Heart left ventricle (tissue), 13 donors: Measurements from ENCODE around the gene RNF126.

ENCODE experiments used
- POLR2A ChIP-seq, 2 donors: fragments of 450-650 bp; IDR thresholded peaks; one replicate each; pipeline ENCODE4 v1.6.1; 2017; ENCODE audit warnings: antibody characterized with exemption in 2 of 2, mild to moderate bottlenecking in 2 of 2, moderate library complexity in 2 of 2
- TF ChIP-seq, protein P1 (sequence below), 12 donors: fragments of 200-600 bp; sonication (generic) in 4 of 12; IDR thresholded peaks; one replicate each; pipeline versions ENCODE4 v1.5.0 to v1.8.0; 2018 to 2022; ENCODE audit warnings: antibody characterized with exemption in 12 of 12, mild to moderate bottlenecking in 5 of 12
- donor health status: ischemic (EF 13 %, LVEDD 7.1; RV severe dilation, severe dysfunction).
- donor health status: DM: no; HTN: yes; CAD: no.
- donor health status: DM: no; HTN: no; CAD: no.
- donor health status: ischemic (EF 25% LVEDD 6.9; RV normal size, moderate dysfunction).
- donor health status: ischemic (EF 25% LVEDD 5.7; RV mildly dilated, moderate dysfunction).
- donor health status: ischemic (EF 35%, LVEDD 5.7; RV mildly dilated, moderate dysfunction).
- donor health status: nonischemic (EF 11% LVEDD 7.7; RV severe dilation, severe dysfunction).
- donor health status: DM: yes; HTN: yes; CAD: no.
- donor health status: PGD.
- donor health status: ischemic (EF 29% LVEDD 5.4; RV normal size, mild dysfunction).
- donor health status: nonischemic (EF 23%, LVEDD 6.1; RV moderate dilation, normal function).

- TF ChIP-seq, protein P1, sequence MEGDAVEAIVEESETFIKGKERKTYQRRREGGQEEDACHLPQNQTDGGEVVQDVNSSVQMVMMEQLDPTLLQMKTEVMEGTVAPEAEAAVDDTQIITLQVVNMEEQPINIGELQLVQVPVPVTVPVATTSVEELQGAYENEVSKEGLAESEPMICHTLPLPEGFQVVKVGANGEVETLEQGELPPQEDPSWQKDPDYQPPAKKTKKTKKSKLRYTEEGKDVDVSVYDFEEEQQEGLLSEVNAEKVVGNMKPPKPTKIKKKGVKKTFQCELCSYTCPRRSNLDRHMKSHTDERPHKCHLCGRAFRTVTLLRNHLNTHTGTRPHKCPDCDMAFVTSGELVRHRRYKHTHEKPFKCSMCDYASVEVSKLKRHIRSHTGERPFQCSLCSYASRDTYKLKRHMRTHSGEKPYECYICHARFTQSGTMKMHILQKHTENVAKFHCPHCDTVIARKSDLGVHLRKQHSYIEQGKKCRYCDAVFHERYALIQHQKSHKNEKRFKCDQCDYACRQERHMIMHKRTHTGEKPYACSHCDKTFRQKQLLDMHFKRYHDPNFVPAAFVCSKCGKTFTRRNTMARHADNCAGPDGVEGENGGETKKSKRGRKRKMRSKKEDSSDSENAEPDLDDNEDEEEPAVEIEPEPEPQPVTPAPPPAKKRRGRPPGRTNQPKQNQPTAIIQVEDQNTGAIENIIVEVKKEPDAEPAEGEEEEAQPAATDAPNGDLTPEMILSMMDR (IDR thresholded peaks at IDR 0.05) = no peak
- no peak for TF ChIP-seq POLR2A (IDR thresholded peaks at IDR 0.05)
These were observed 15.3 kb downstream of the RNF126 start for GRCh38 chr19:647566-648284.
